ENCODE results near the gene ARVCF. TPM values are rescaled to one million over a fixed set of nuclear protein-coding genes. Genes with fewer than 3 reads are reported as not detected.

The ARVCF gene
- total and polyA plus RNA-seq, 9 of the 15 experiments (the other 6 are each of a cell fraction or from before 2014, with no cell fraction given): 0.03 to 97.4 (median 15.6) TPM

DNA sequence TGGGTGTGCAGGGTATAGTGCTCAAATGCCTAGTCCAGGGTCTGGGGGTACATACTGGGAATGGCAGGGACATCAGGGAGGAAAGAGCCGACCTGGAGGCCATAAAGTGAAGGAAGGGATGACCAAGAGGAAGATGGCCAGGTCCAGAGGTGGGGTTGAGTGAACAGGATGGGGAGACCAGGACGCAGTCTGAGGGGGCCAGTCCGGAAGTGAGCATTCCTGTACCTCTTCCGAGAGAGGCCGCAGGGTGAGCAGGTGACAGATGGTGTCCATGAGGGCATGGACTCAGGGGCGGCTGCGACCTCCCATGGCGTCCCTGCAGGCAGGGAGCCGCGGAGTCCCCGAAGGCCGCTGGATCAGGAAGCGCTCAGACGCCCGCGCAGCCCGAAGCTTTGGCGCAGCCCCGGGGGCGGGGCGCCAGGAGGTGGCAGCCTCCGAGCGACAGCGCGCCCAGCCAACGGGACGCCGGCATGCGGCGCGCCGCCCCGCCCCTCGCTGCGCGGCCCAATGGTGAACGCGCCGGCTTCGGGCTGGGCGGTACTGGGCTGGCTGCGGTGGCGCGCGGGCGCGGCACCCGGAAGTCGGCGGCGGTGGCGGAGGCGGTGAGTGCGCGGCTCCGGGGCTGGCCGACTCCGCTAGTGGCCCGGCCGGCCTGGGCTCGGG lies 4.0 kb upstream of the ARVCF start, which contains the start of gene TANGO2 (continued):
- TF ChIP-seq, protein P1, sequence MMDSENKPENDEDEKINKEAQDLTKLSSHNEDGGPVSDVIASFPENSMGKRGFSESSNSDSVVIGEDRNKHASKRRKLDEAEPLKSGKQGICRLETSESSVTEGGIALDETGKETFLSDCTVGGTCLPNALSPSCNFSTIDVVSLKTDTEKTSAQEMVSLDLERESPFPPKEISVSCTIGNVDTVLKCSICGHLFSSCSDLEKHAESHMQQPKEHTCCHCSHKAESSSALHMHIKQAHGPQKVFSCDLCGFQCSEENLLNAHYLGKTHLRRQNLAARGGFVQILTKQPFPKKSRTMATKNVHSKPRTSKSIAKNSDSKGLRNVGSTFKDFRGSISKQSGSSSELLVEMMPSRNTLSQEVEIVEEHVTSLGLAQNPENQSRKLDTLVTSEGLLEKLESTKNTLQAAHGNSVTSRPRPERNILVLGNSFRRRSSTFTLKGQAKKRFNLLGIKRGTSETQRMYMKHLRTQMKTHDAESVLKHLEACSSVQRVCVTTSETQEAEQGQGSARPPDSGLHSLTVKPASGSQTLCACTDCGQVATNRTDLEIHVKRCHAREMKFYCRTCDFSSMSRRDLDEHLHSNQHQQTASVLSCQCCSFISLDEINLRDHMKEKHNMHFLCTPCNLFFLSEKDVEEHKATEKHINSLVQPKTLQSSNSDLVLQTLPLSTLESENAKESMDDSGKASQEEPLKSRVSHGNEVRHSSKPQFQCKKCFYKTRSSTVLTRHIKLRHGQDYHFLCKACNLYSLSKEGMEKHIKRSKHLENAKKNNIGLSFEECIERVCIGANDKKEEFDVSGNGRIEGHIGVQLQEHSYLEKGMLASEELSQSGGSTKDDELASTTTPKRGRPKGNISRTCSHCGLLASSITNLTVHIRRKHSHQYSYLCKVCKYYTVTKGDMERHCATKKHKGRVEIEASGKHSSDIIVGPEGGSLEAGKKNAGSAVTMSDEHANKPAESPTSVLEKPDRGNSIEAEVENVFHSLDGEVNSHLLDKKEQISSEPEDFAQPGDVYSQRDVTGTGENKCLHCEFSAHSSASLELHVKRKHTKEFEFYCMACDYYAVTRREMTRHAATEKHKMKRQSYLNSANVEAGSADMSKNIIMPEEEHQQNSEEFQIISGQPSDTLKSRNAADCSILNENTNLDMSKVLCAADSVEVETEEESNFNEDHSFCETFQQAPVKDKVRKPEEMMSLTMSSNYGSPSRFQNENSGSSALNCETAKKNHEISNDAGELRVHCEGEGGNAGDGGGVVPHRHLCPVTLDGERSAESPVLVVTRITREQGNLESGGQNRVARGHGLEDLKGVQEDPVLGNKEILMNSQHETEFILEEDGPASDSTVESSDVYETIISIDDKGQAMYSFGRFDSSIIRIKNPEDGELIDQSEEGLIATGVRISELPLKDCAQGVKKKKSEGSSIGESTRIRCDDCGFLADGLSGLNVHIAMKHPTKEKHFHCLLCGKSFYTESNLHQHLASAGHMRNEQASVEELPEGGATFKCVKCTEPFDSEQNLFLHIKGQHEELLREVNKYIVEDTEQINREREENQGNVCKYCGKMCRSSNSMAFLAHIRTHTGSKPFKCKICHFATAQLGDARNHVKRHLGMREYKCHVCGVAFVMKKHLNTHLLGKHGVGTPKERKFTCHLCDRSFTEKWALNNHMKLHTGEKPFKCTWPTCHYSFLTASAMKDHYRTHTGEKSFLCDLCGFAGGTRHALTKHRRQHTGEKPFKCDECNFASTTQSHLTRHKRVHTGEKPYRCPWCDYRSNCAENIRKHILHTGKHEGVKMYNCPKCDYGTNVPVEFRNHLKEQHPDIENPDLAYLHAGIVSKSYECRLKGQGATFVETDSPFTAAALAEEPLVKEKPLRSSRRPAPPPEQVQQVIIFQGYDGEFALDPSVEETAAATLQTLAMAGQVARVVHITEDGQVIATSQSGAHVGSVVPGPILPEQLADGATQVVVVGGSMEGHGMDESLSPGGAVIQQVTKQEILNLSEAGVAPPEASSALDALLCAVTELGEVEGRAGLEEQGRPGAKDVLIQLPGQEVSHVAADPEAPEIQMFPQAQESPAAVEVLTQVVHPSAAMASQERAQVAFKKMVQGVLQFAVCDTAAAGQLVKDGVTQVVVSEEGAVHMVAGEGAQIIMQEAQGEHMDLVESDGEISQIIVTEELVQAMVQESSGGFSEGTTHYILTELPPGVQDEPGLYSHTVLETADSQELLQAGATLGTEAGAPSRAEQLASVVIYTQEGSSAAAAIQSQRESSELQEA (IDR thresholded peaks at IDR 0.05; ENCODE audit: low read depth): no peak
- TF ChIP-seq CTBP1 (IDR thresholded peaks at IDR 0.05; ENCODE audit: borderline replicate concordance) (no peak), SP2 (IDR thresholded peaks at IDR 0.05; ENCODE audit: extremely low read depth, low read depth, low read length, poor library complexity, severe bottlenecking) (peak; percentile 99), HDGF (IDR thresholded peaks at IDR 0.05) (no peak), RFX5 (IDR thresholded peaks at IDR 0.05; ENCODE audit: low read depth, low read length) (no peak), DACH1 (IDR thresholded peaks at IDR 0.05; ENCODE audit: partially characterized antibody) (no peak), RFX7 (CRISPR knock-in tag; IDR thresholded peaks at IDR 0.05) (no peak; the same call in 1 of the 2 replicates), POLR2AphosphoS2 (IDR thresholded peaks at IDR 0.05; ENCODE audit: low read length) (peak; percentile 87; the same call in 1 of the 2 replicates), ELF4 (CRISPR knock-in tag; IDR thresholded peaks at IDR 0.05) (peak; percentile 97), RAD51 (IDR thresholded peaks at IDR 0.05; ENCODE audit: borderline replicate concordance, low read depth) (no peak), ZFPM2 (CRISPR knock-in tag; IDR thresholded peaks at IDR 0.05) (peak; percentile 95), RAD21 (CRISPR knock-in tag; conservative IDR thresholded peaks at IDR 0.05 in 1 of 2, IDR thresholded peaks at IDR 0.05 in 1 of 2) (0 out of 4 replicates have a peak, but pooled peaks of 1 of the 2 experiments have one; percentile 21)
- TF ChIP-seq, protein P2, sequence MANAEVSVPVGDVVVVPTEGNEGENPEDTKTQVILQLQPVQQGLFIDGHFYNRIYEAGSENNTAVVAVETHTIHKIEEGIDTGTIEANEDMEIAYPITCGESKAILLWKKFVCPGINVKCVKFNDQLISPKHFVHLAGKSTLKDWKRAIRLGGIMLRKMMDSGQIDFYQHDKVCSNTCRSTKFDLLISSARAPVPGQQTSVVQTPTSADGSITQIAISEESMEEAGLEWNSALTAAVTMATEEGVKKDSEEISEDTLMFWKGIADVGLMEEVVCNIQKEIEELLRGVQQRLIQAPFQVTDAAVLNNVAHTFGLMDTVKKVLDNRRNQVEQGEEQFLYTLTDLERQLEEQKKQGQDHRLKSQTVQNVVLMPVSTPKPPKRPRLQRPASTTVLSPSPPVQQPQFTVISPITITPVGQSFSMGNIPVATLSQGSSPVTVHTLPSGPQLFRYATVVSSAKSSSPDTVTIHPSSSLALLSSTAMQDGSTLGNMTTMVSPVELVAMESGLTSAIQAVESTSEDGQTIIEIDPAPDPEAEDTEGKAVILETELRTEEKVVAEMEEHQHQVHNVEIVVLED (CRISPR knock-in tag; IDR thresholded peaks at IDR 0.05): peak; percentile 83
- TF ChIP-seq, protein P3, sequence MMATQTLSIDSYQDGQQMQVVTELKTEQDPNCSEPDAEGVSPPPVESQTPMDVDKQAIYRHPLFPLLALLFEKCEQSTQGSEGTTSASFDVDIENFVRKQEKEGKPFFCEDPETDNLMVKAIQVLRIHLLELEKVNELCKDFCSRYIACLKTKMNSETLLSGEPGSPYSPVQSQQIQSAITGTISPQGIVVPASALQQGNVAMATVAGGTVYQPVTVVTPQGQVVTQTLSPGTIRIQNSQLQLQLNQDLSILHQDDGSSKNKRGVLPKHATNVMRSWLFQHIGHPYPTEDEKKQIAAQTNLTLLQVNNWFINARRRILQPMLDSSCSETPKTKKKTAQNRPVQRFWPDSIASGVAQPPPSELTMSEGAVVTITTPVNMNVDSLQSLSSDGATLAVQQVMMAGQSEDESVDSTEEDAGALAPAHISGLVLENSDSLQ (IDR thresholded peaks at IDR 0.05): no peak
- TF ChIP-seq, protein P4, sequence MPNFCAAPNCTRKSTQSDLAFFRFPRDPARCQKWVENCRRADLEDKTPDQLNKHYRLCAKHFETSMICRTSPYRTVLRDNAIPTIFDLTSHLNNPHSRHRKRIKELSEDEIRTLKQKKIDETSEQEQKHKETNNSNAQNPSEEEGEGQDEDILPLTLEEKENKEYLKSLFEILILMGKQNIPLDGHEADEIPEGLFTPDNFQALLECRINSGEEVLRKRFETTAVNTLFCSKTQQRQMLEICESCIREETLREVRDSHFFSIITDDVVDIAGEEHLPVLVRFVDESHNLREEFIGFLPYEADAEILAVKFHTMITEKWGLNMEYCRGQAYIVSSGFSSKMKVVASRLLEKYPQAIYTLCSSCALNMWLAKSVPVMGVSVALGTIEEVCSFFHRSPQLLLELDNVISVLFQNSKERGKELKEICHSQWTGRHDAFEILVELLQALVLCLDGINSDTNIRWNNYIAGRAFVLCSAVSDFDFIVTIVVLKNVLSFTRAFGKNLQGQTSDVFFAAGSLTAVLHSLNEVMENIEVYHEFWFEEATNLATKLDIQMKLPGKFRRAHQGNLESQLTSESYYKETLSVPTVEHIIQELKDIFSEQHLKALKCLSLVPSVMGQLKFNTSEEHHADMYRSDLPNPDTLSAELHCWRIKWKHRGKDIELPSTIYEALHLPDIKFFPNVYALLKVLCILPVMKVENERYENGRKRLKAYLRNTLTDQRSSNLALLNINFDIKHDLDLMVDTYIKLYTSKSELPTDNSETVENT (CRISPR knock-in tag; IDR thresholded peaks at IDR 0.05): peak; percentile 94

Data from K562 (cell line).